IMR-90 (cell line): ENCODE results near the gene SNRPE. TPM values are rescaled to one million over a fixed set of nuclear protein-coding genes. Genes with fewer than 3 reads are reported as not detected.

Experiments
- ATAC-seq: fragments of 200-7000 bp; cut with Tn5 transposase; 2 replicates; pipeline ENCODE4 v1.9.1; 2020; ENCODE audit warnings: low read depth, mild to moderate bottlenecking, moderate library complexity
- BruUV-seq: library from RNA; stranded (reverse); fragments of 400-500 nt; replicated peaks from 2 replicates; lab custom pipeline; 2021; lab: Mats Ljungman, UMichigan
- CTCF ChIA-PET: fragments of 300-600 bp; formaldehyde crosslinking; extraction: SDS; loops from one replicate; lab custom pipeline; 2021; ENCODE audit warnings: antibody characterized with exemption; lab: Yijun Ruan, JAX
- POLR2A ChIA-PET: fragments of 300-600 bp; sonication (Branson Sonifier 250); formaldehyde crosslinking; loops from one replicate; lab custom pipeline; 2022; ENCODE audit warnings: antibody characterized with exemption; ENCODE audit not compliant: unreplicated experiment; lab: Charles Lee
- DNase-seq: peaks from one replicate; pipeline ENCODE4 v3.0.0; 2013
- H2AFZ ChIP-seq: replicated peaks from 2 replicates; pipeline ENCODE3; 2013; ENCODE audit warnings: low read length, mild to moderate bottlenecking; ENCODE audit not compliant: poor library complexity
- H2AK5ac ChIP-seq: 2 replicates; pipeline ENCODE4 v1.6.1; 2013; ENCODE audit warnings: low read depth, low read length, inconsistent platforms
- H2AK9ac ChIP-seq: replicated peaks from 2 replicates; pipeline ENCODE3; 2013; ENCODE audit warnings: mild to moderate bottlenecking, low read depth, low read length, moderate library complexity; ENCODE audit not compliant: poor library complexity
- H2BK120ac ChIP-seq: 2 replicates; pipeline ENCODE4 v1.6.1; 2013; ENCODE audit warnings: low read depth, low read length, inconsistent platforms
- H2BK15ac ChIP-seq: 3 replicates; pipeline ENCODE4 v1.6.1; 2013; ENCODE audit warnings: low read depth, low read length, inconsistent platforms
- H2BK20ac ChIP-seq: 2 replicates; pipeline ENCODE4 v1.6.1; 2013; ENCODE audit warnings: low read depth, mild to moderate bottlenecking, inconsistent platforms, low read length, moderate library complexity
- H2BK5ac ChIP-seq: 2 replicates; pipeline ENCODE4 v1.6.1; 2013; ENCODE audit warnings: mild to moderate bottlenecking, low read depth, low read length, inconsistent platforms; ENCODE audit not compliant: poor library complexity, severe bottlenecking
- H3K14ac ChIP-seq: replicated peaks from 2 replicates; pipeline ENCODE4 v1.6.1; 2013; ENCODE audit warnings: low read depth, low read length, inconsistent platforms
- H3K18ac ChIP-seq: 2 replicates; pipeline ENCODE4 v1.6.1; 2013; ENCODE audit warnings: low read depth, low read length, control low read depth
- H3K23ac ChIP-seq: 2 replicates; pipeline ENCODE4 v1.6.1; 2013; ENCODE audit warnings: low read depth, low read length, inconsistent platforms
- H3K27ac ChIP-seq: 2 replicates; pipeline ENCODE4 v1.5.1; 2013; ENCODE audit warnings: mild to moderate bottlenecking, control low read depth, low read length; ENCODE audit not compliant: insufficient read depth
- H3K27me3 ChIP-seq: 2 replicates; pipeline ENCODE4 v1.6.1; 2013; ENCODE audit warnings: low read length; ENCODE audit not compliant: control insufficient read depth, insufficient read depth
- H3K36me3 ChIP-seq: 2 replicates; pipeline ENCODE4 v1.6.1; 2013; ENCODE audit warnings: low read length, mixed read lengths; ENCODE audit not compliant: control insufficient read depth, insufficient read depth
- H3K4ac ChIP-seq: 2 replicates; pipeline ENCODE4 v1.6.1; 2013; ENCODE audit warnings: low read depth, low read length, inconsistent platforms
- H3K4me1 ChIP-seq: 2 replicates; pipeline ENCODE4 v1.6.1; 2013; ENCODE audit warnings: low read length, mixed read lengths; ENCODE audit not compliant: control insufficient read depth, insufficient read depth
- H3K4me2 ChIP-seq: 2 replicates; pipeline ENCODE4 v1.6.1; 2013; ENCODE audit warnings: low read depth, mild to moderate bottlenecking, control low read depth, low read length, moderate library complexity
- H3K4me3 ChIP-seq: 2 replicates; pipeline ENCODE4 v1.5.1; 2013; ENCODE audit warnings: low read depth, mild to moderate bottlenecking, control low read depth, low read length, moderate library complexity; ENCODE audit not compliant: insufficient read depth
- H3K56ac ChIP-seq: 2 replicates; pipeline ENCODE4 v1.6.1; 2013; ENCODE audit warnings: low read length, inconsistent platforms; ENCODE audit not compliant: insufficient read depth; ENCODE audit errors: extremely low read depth
- H3K79me1 ChIP-seq, 2 experiments: 2 replicates each; pipeline ENCODE4 v1.6.1; 2013; ENCODE audit warnings: low read length in 2 of 2, inconsistent platforms in 1 of 2, low read depth in 1 of 2
- H3K9ac ChIP-seq: 2 replicates; pipeline ENCODE4 v1.6.1; 2013; ENCODE audit warnings: low read depth, low read length, control low read depth
- H3K9me1 ChIP-seq: 2 replicates; pipeline ENCODE4 v1.6.1; 2013; ENCODE audit warnings: low read length, inconsistent platforms; ENCODE audit not compliant: insufficient read depth
- H3K9me3 ChIP-seq: 2 replicates; pipeline ENCODE4 v1.6.1; 2013; ENCODE audit warnings: low read length; ENCODE audit not compliant: control insufficient read depth, insufficient read depth
- H4K20me1 ChIP-seq: 2 replicates; pipeline ENCODE4 v1.6.1; 2013; ENCODE audit warnings: low read length, inconsistent platforms; ENCODE audit not compliant: insufficient read depth
- H4K5ac ChIP-seq: 2 replicates; pipeline ENCODE4 v1.6.1; 2013; ENCODE audit warnings: mild to moderate bottlenecking, low read depth, low read length, control low read depth
- H4K8ac ChIP-seq, 2 experiments: 2 replicates each; pipeline ENCODE4 v1.6.1; 2013; ENCODE audit warnings: low read depth in 2 of 2, low read length in 2 of 2, control low read depth in 1 of 2, inconsistent platforms in 1 of 2
- H4K91ac ChIP-seq: 2 replicates; pipeline ENCODE4 v1.6.1; 2013; ENCODE audit warnings: low read depth, low read length, inconsistent platforms; ENCODE audit not compliant: insufficient read depth
- BHLHE40 ChIP-seq: fragments of 150-350 bp; IDR thresholded peaks from 2 replicates; pipeline ENCODE4 v1.6.1; 2016; ENCODE audit warnings: mild to moderate bottlenecking, low read depth, low read length
- CEBPB ChIP-seq: IDR thresholded peaks from 2 replicates; pipeline ENCODE4 v1.6.1; 2012; ENCODE audit warnings: low read depth, low read length, improper control_type of control experiment
- CHD1 ChIP-seq: IDR thresholded peaks from 2 replicates; pipeline ENCODE4 v1.6.1; 2012; ENCODE audit warnings: low read depth, low read length, improper control_type of control experiment
- FOS ChIP-seq: fragments of 150-350 bp; IDR thresholded peaks from 2 replicates; pipeline ENCODE4 v1.6.1; 2016; ENCODE audit warnings: low read depth, low read length
- MAFK ChIP-seq: IDR thresholded peaks from 2 replicates; pipeline ENCODE4 v1.6.1; 2012; ENCODE audit warnings: low read depth, low read length, improper control_type of control experiment
- MAZ ChIP-seq: IDR thresholded peaks from 2 replicates; pipeline ENCODE4 v1.6.1; 2012; ENCODE audit warnings: low read depth, mild to moderate bottlenecking, low read length, improper control_type of control experiment, moderate library complexity, borderline replicate concordance
- MXI1 ChIP-seq: IDR thresholded peaks from 2 replicates; pipeline ENCODE4 v1.6.1; 2012; ENCODE audit warnings: low read depth, mild to moderate bottlenecking, low read length, moderate library complexity, borderline replicate concordance
- NFE2L2 ChIP-seq: fragments of 150-350 bp; IDR thresholded peaks from 2 replicates; pipeline ENCODE4 v1.6.1; 2016; ENCODE audit warnings: low read depth, mild to moderate bottlenecking, low read length
- POLR2A ChIP-seq: IDR thresholded peaks from 2 replicates; pipeline ENCODE4 v1.6.1; 2012; ENCODE audit warnings: mild to moderate bottlenecking, low read depth, low read length
- RAD21 ChIP-seq: IDR thresholded peaks from 2 replicates; pipeline ENCODE4 v1.6.1; 2012; ENCODE audit warnings: low read length, improper control_type of control experiment
- RCOR1 ChIP-seq: IDR thresholded peaks from 2 replicates; pipeline ENCODE4 v1.6.1; 2012; ENCODE audit warnings: mild to moderate bottlenecking, low read length, improper control_type of control experiment; ENCODE audit not compliant: insufficient replicate concordance
- RFX5 ChIP-seq: IDR thresholded peaks from 2 replicates; pipeline ENCODE4 v1.8.0; 2012; ENCODE audit warnings: low read depth, mild to moderate bottlenecking, low read length, moderate library complexity
- SMC3 ChIP-seq: fragments of 150-350 bp; IDR thresholded peaks from 2 replicates; pipeline ENCODE4 v1.6.1; 2016; ENCODE audit warnings: low read depth, mild to moderate bottlenecking, antibody characterized with exemption, low read length, moderate library complexity
- WGBS, 2 experiments: methylation state at CpG; one replicate each; pipeline versions ENCODE4 v1.1.5 to v1.1.7; 2013; ENCODE audit warnings: missing lambda C conversion rate in 2 of 2; ENCODE audit not compliant: insufficient read length in 1 of 2; ENCODE audit errors: extremely low coverage in 2 of 2; 5-methylcytosine and 5-hydroxymethylcytosine counted together
- dilution Hi-C: fragments of 300-500 bp; cut with HindIII; formaldehyde crosslinking; loops from one replicate; pipeline ENCODE4 v1.14.3; 2018; ENCODE audit warnings: low sequenced_read_pairs; ENCODE audit not compliant: unreplicated experiment
- in situ Hi-C: fragments of 300-500 bp; cut with MboI; formaldehyde crosslinking; loops from 3 replicates; pipeline ENCODE4 v1.14.3; 2019; ENCODE audit warnings: low sequenced_read_pairs, inconsistent platforms, mixed read lengths
- intact Hi-C: fragments of 100-400 bp; cut with micrococcal nuclease; formaldehyde crosslinking; loops from 2 replicates; pipeline ENCODE4 v1.10.0; 2022
- polyA plus RNA-seq, 3 experiments: library from polyadenylated mRNA; depleted of rRNA; stranded (reverse); fragments of >200 nt; gene quantifications; 2 replicates each; pipeline ENCODE4 v1.2.3, GENCODE V29; 2012; ENCODE audit warnings: low replicate concordance in 1 of 3
- total RNA-seq: library from RNA; depleted of rRNA; stranded (reverse); fragments of >200 nt; gene quantifications from 2 replicates; pipeline ENCODE4 v1.2.3, GENCODE V29; 2012
- TF ChIP-seq, protein P1 (sequence below): fragments of 150-350 bp; IDR thresholded peaks from 2 replicates; pipeline ENCODE4 v1.6.1; 2016; ENCODE audit warnings: low read depth, mild to moderate bottlenecking, low read length, moderate library complexity, borderline replicate concordance
- TF ChIP-seq, protein P2 (sequence below): conservative IDR thresholded peaks from 2 replicates; pipeline ENCODE4 v1.5.1; 2012; ENCODE audit warnings: mild to moderate bottlenecking, low read depth, low read length, improper control_type of control experiment

SNRPE gene
- total and polyA plus RNA-seq, 2 of the 4 experiments (the other 2 are of a cell fraction): 43.6 to 219 TPM

DNA sequence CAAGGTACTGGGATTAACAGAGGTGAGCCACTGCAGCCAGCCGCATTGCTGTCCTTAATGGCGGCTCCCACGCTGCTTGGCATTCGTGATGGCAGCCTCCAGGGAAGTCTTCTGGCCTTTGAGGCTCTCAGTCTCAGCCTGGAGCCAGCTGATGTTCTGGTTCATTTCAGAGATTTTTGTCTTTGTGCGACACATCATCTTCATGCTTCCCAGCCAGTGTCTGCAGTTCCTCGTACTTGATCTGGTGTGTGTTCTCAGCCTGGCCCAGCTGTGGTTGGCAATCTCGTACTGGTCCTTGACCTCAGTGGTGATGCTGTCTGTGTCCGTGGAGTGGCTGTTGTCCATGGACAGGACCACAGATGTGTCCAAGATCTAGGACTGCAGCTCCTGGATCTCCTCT, 11.7 kb downstream of the SNRPE start (continued):
- TF ChIP-seq FOS (no peak), RAD21 (no peak), RCOR1 (no peak), MAZ (no peak)

DNA sequence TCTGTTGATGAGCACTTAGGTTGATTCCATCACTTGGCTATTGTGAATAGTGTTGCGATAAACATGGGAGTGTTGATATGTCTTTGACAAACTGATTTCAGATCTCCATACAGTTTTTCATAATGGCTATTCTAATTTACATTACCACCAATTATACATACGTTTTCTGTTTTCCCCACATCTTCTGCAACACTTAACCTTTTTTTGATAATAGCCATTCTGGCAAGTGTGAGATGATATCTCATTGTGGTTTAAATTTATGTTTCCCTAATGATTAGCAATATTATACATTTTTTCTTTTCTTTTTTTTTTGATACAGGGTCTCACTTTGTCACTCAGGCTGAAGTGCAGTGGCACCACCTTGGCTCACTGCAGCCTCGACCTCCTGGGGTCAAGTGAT, 17.0 kb downstream of the SNRPE start:
- no peak overlapping the region for H4K91ac ChIP-seq
- no peak overlapping the region for H3K4me3 ChIP-seq
- DNase-seq: no peak
- no peak overlapping the region for H2AK9ac ChIP-seq
- no peak overlapping the region for H3K23ac ChIP-seq
- ChIA-PET POLR2A (no interaction called here), CTCF (no interaction called here)
- H3K9me3 ChIP-seq: no peaks in the 10 kb centered on the region
- no peak overlapping the region for H3K56ac ChIP-seq
- intact Hi-C loops: no loop called here
- H2AFZ ChIP-seq: no peak overlapping the region
- H3K79me1 ChIP-seq: no peaks in the 10 kb centered on the region
- H4K8ac ChIP-seq: no peak overlapping the region
- no peak overlapping the region for H3K14ac ChIP-seq
- H2AK5ac ChIP-seq: no peak overlapping the region
- H2BK120ac ChIP-seq: no peak overlapping the region
- no peak overlapping the region for H2BK5ac ChIP-seq
- H3K27me3 ChIP-seq: no peaks in the 10 kb centered on the region
- no peak overlapping the region for H2BK20ac ChIP-seq
- no peak overlapping the region for H3K4me2 ChIP-seq
- in situ Hi-C loops: no loop called here
- no peaks in the 10 kb centered on the region for H4K20me1 ChIP-seq
- H3K18ac ChIP-seq: no peak overlapping the region
- H3K36me3 ChIP-seq: peaks cover 5% of the 10 kb centered on the region; the same call in 1 of the 2 replicates
- dilution Hi-C loops: no loop called here
- H3K4ac ChIP-seq: no peak overlapping the region
- BruUV-seq: no TSS peak
- H4K5ac ChIP-seq: no peak overlapping the region
- no peak overlapping the region for H3K27ac ChIP-seq
- no peak for ATAC-seq
- H2BK15ac ChIP-seq: no peak overlapping the region
- 100% methylated on average over 1 of the region's 3 CpGs; no CpG with 5 or more reads in 1 of the 2 experiments for WGBS, 2 experiments
- no peaks in the 10 kb centered on the region for H3K4me1 ChIP-seq
- H3K9ac ChIP-seq: no peak overlapping the region
- 0 out of 2 replicates have a peak, but pooled peaks cover 2% of the 10 kb centered on the region for H3K9me1 ChIP-seq
- TF ChIP-seq RCOR1 (no peak), MXI1 (no peak), FOS (no peak), BHLHE40 (no peak), MAFK (no peak), CEBPB (no peak), RFX5 (no peak), SMC3 (no peak), RAD21 (no peak), NFE2L2 (no peak), MAZ (no peak), CHD1 (no peak), POLR2A (no peak)
- TF ChIP-seq, protein P1, sequence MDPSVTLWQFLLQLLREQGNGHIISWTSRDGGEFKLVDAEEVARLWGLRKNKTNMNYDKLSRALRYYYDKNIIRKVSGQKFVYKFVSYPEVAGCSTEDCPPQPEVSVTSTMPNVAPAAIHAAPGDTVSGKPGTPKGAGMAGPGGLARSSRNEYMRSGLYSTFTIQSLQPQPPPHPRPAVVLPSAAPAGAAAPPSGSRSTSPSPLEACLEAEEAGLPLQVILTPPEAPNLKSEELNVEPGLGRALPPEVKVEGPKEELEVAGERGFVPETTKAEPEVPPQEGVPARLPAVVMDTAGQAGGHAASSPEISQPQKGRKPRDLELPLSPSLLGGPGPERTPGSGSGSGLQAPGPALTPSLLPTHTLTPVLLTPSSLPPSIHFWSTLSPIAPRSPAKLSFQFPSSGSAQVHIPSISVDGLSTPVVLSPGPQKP: no peak
- TF ChIP-seq, protein P2, sequence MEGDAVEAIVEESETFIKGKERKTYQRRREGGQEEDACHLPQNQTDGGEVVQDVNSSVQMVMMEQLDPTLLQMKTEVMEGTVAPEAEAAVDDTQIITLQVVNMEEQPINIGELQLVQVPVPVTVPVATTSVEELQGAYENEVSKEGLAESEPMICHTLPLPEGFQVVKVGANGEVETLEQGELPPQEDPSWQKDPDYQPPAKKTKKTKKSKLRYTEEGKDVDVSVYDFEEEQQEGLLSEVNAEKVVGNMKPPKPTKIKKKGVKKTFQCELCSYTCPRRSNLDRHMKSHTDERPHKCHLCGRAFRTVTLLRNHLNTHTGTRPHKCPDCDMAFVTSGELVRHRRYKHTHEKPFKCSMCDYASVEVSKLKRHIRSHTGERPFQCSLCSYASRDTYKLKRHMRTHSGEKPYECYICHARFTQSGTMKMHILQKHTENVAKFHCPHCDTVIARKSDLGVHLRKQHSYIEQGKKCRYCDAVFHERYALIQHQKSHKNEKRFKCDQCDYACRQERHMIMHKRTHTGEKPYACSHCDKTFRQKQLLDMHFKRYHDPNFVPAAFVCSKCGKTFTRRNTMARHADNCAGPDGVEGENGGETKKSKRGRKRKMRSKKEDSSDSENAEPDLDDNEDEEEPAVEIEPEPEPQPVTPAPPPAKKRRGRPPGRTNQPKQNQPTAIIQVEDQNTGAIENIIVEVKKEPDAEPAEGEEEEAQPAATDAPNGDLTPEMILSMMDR: no peak
